Panc1 (cell line): ENCODE data around the gene NUP210L. TPM values are rescaled to one million over a fixed set of nuclear protein-coding genes. Genes with fewer than 3 reads are reported as not detected.

Source experiments
- ATAC-seq: fragments of 200-7000 bp; cut with Tn5 transposase; 2 replicates; pipeline ENCODE4 v1.9.1; 2020; ENCODE audit warnings: mild to moderate bottlenecking, moderate library complexity
- BruUV-seq: library from RNA; stranded (reverse); fragments of 400-500 nt; replicated peaks from 2 replicates; lab custom pipeline; 2021; lab: Mats Ljungman, UMichigan
- CTCF ChIA-PET: fragments of 300-600 bp; sonication (Branson Sonifier 250); formaldehyde crosslinking; loops from one replicate; lab custom pipeline; 2022; ENCODE audit warnings: antibody characterized with exemption; lab: Charles Lee
- POLR2A ChIA-PET: fragments of 300-600 bp; sonication (Branson Sonifier 250); formaldehyde crosslinking; loops from one replicate; lab custom pipeline; 2022; ENCODE audit warnings: antibody characterized with exemption; lab: Charles Lee
- DNase-seq: peaks from one replicate; pipeline ENCODE4 v3.0.0-alpha.2; 2010; ENCODE audit warnings: low read depth, low spot score
- H3K27ac ChIP-seq: 2 replicates; pipeline ENCODE4 v1.5.1; 2011; ENCODE audit warnings: mild to moderate bottlenecking, low read length, inconsistent platforms
- H3K27me3 ChIP-seq: fragments of 200-500 bp; sonication (Bioruptor generic); 2 replicates; pipeline ENCODE4 v1.6.0; 2014; ENCODE audit warnings: low read length, inconsistent platforms; ENCODE audit not compliant: control insufficient read depth, insufficient read depth
- H3K36me3 ChIP-seq: fragments of 200-500 bp; sonication (Bioruptor generic); 2 replicates; pipeline ENCODE4 v1.5.1; 2014; ENCODE audit warnings: inconsistent platforms, mild to moderate bottlenecking, low read length, moderate library complexity; ENCODE audit not compliant: control insufficient read depth, insufficient read depth
- H3K4me1 ChIP-seq: 2 replicates; pipeline ENCODE4 v1.5.1; 2011; ENCODE audit warnings: inconsistent platforms, mild to moderate bottlenecking, low read length, moderate library complexity; ENCODE audit not compliant: control insufficient read depth, insufficient read depth
- H3K4me3 ChIP-seq, 2 experiments: 2 replicates each; pipeline ENCODE4 v1.5.1; 2011 to 2012; ENCODE audit warnings: low read depth in 2 of 2, low read length in 2 of 2, mild to moderate bottlenecking in 2 of 2, inconsistent platforms in 1 of 2, moderate library complexity in 1 of 2
- H3K9me3 ChIP-seq: fragments of 200-500 bp; sonication (Bioruptor generic); 2 replicates; pipeline ENCODE4 v1.5.1; 2014; ENCODE audit warnings: low read depth, mild to moderate bottlenecking, inconsistent platforms, low read length, moderate library complexity; ENCODE audit not compliant: control insufficient read depth, insufficient read depth
- CTCF ChIP-seq: fragments of 450-650 bp; IDR thresholded peaks from 2 replicates; pipeline ENCODE4 v1.5.1; 2017; ENCODE audit warnings: mild to moderate bottlenecking
- POLR2AphosphoS5 ChIP-seq: IDR thresholded peaks from 2 replicates; pipeline ENCODE4 v1.6.1; 2012; ENCODE audit warnings: mild to moderate bottlenecking, low read depth, low read length, moderate library complexity
- REST ChIP-seq, 2 experiments: IDR thresholded peaks; 2 replicates each; pipeline ENCODE4 v1.6.1; 2011 to 2012; ENCODE audit warnings: low read depth in 2 of 2, control low read depth in 1 of 2, low read length in 1 of 2, mild to moderate bottlenecking in 1 of 2, moderate library complexity in 1 of 2; ENCODE audit not compliant: insufficient read depth in 1 of 2
- SIN3A ChIP-seq: IDR thresholded peaks from 2 replicates; pipeline ENCODE4 v1.6.1; 2012; ENCODE audit warnings: low read depth, mild to moderate bottlenecking, low read length, moderate library complexity, borderline replicate concordance; ENCODE audit not compliant: insufficient read depth
- TCF7L2 ChIP-seq: IDR thresholded peaks from 2 replicates; pipeline ENCODE4 v1.6.1; 2011; ENCODE audit warnings: mild to moderate bottlenecking, low read depth, low read length, inconsistent platforms
- in situ Hi-C: cut with HindIII; loops from 2 replicates; pipeline ENCODE4 v1.10.0; 2016; ENCODE audit warnings: low sequenced_read_pairs, low pct_unique_long_range_greater_than_20kb
- intact Hi-C: fragments of 100-400 bp; cut with micrococcal nuclease; formaldehyde crosslinking; loops from one replicate; pipeline ENCODE4 v1.10.0; 2022; ENCODE audit not compliant: unreplicated experiment
- total RNA-seq: library from RNA; stranded (reverse); gene quantifications from one replicate; pipeline ENCODE4 v1.2.1, GENCODE V29; 2021; ENCODE audit not compliant: unreplicated experiment

Gene NUP210L
- total RNA-seq, 1 experiment from 2014 or later, result 0.05 TPM

- Histone ChIP-seq H3K27ac (peak overlapping the region; percentile 93), H3K4me3 (peak overlapping the region; percentile 86 to 92), H3K36me3 (peaks cover 17% of the 10 kb centered on the region), H3K27me3 (no peaks in the 10 kb centered on the region), H3K4me1 (peaks cover 40% of the 10 kb centered on the region), H3K9me3 (no peaks in the 10 kb centered on the region)
- no peak; the same call in 1 of the 2 replicates for TF ChIP-seq POLR2AphosphoS5
- no peak for TF ChIP-seq SIN3A
- TF ChIP-seq REST (IDR thresholded peaks at IDR 0.05; ENCODE audit: insufficient read depth in 1 of 2, low read depth in 2 of 2, low read length in 1 of 2), result no peak
- no peak for TF ChIP-seq TCF7L2
- no peak for TF ChIP-seq CTCF
- CTCF ChIA-PET, result no interaction called here
- intact Hi-C loops (no loop called here), in situ Hi-C loops (no loop called here)
- DNase-seq (no peak), ATAC-seq (peak; percentile 75)
- BruUV-seq, result no TSS peak
- POLR2A ChIA-PET, result interaction anchor here (0.5 kb wide), 1 partner anchor 9 kb away, joined by 3 read pairs; no protein-coding TSS in a partner anchor
Measured at GRCh38 chr1:154182344-154183045, 27.6 kb upstream of the NUP210L start.

- no TSS peak for BruUV-seq
- DNase-seq, result no peak
- peak; percentile 59; the same call in 1 of the 2 replicates for TF ChIP-seq SIN3A
- no peak for TF ChIP-seq CTCF
- peak overlapping the region; percentile 93 for H3K27ac ChIP-seq
- intact Hi-C loops (no loop called here), in situ Hi-C loops (no loop called here)
- H3K36me3 ChIP-seq, result peaks cover 17% of the 10 kb centered on the region
- no peaks in the 10 kb centered on the region for H3K9me3 ChIP-seq
- peak overlapping the region; percentile 86 to 92 for H3K4me3 ChIP-seq
- no peaks in the 10 kb centered on the region for H3K27me3 ChIP-seq
- CTCF ChIA-PET, result no interaction called here
- H3K4me1 ChIP-seq, result peaks cover 40% of the 10 kb centered on the region
- POLR2A ChIA-PET, result interaction anchor here (0.5 kb wide), 1 partner anchor 8 kb away, joined by 3 read pairs; no protein-coding TSS in a partner anchor
- no peak for ATAC-seq
Measured at GRCh38 chr1:154181944-154182343, 27.1 kb upstream of the NUP210L start.
